Testis (tissue), 3 donors: Measurements from ENCODE around the gene LRRC3. TPM values are rescaled to one million over a fixed set of nuclear protein-coding genes. Genes with fewer than 3 reads are reported as not detected.

Source experiments
- DNase-seq: peaks from one replicate; pipeline ENCODE4 v3.0.0-alpha.2; 2019
- H3K27ac ChIP-seq, 2 donors: fragments of 200-600 bp; sonication (generic); one replicate each; pipeline ENCODE4 v1.5.1; 2019
- H3K27me3 ChIP-seq: fragments of 200-600 bp; sonication (generic); one replicate; pipeline ENCODE4 v1.5.1; 2019
- H3K36me3 ChIP-seq: fragments of 200-600 bp; sonication (generic); one replicate; pipeline ENCODE4 v1.5.1; 2017; ENCODE audit warnings: low read depth; ENCODE audit errors: missing control alignments
- H3K4me1 ChIP-seq: fragments of 200-600 bp; sonication (generic); one replicate; pipeline ENCODE4 v1.5.1; 2019
- H3K4me3 ChIP-seq, 2 donors: fragments of 200-600 bp; sonication (generic); one replicate each; pipeline ENCODE4 v1.5.1; 2017 to 2019
- H3K9me3 ChIP-seq: fragments of 200-600 bp; sonication (generic); one replicate; pipeline ENCODE4 v1.5.1; 2017
- POLR2A ChIP-seq: fragments of 450-650 bp; IDR thresholded peaks from one replicate; pipeline ENCODE4 v1.6.1; 2017; ENCODE audit warnings: antibody characterized with exemption, mild to moderate bottlenecking, moderate library complexity
- WGBS, 2 donors: methylation state at CpG; one replicate each; pipeline ENCODE4 v1.1.5; 2018; 5-methylcytosine and 5-hydroxymethylcytosine counted together
- intact Hi-C: fragments of 100-400 bp; cut with DNase I; formaldehyde crosslinking; loops from one replicate; pipeline ENCODE4 v1.15.1; 2023; ENCODE audit warnings: low total_unique reads
- polyA plus RNA-seq: library from polyadenylated mRNA; stranded (reverse); fragments of 350-450 nt; fragmentation: Illumina TruSeq; extraction: RNeasy Lipid Tissue Mini Kit (QIAGEN cat#74804); gene quantifications from one replicate; pipeline ENCODE4 v1.2.3, GENCODE V29; 2014; ENCODE audit warnings: low read depth, low replicate concordance; ENCODE audit not compliant: insufficient read depth
- total RNA-seq, 2 donors: library from RNA; depleted of rRNA; stranded (reverse); fragments of >200 nt; gene quantifications; one replicate each; pipeline ENCODE4 v1.2.3, GENCODE V29; 2016
- TF ChIP-seq, protein P1 (sequence below), 3 experiments: fragments of 450-650 bp in 2 of 3; fragments of 200-600 bp in 1 of 3; sonication (generic) in 1 of 3; IDR thresholded peaks; one replicate each; pipeline ENCODE4 v1.5.1; 2016 to 2019; ENCODE audit warnings: antibody characterized with exemption in 3 of 3, mild to moderate bottlenecking in 2 of 3, moderate library complexity in 1 of 3

The LRRC3 gene
- total and polyA plus RNA-seq, 3 donors from 2014 or later: 4.9 to 11.8 (median 8.3) TPM

DNA sequence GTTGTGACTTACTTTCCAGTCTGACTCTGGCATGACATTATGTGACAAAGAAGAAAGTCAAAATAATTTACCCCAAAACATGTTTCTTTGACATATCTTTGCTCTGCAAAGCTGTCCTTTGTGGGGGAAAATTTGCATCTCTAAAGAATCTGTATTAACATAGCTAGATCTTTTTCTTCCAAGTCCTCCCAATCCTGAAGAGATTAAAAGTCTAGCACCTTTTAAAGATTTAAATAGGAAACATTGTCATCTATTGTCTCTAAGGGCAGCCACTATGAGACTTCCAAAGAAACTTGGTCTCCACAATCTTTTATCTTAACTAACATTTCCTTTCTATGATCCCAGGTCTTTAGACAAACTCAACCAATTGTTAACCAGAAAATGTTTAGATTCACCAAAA, 16.0 kb downstream of the LRRC3 start:
- Histone ChIP-seq H3K9me3 (no peaks in the 10 kb centered on the region), H3K27me3 (no peaks in the 10 kb centered on the region), H3K36me3 (no peaks in the 10 kb centered on the region), H3K27ac (no peak overlapping the region), H3K4me1 (no peaks in the 10 kb centered on the region), H3K4me3 (no peak overlapping the region)
- TF ChIP-seq, protein P1, sequence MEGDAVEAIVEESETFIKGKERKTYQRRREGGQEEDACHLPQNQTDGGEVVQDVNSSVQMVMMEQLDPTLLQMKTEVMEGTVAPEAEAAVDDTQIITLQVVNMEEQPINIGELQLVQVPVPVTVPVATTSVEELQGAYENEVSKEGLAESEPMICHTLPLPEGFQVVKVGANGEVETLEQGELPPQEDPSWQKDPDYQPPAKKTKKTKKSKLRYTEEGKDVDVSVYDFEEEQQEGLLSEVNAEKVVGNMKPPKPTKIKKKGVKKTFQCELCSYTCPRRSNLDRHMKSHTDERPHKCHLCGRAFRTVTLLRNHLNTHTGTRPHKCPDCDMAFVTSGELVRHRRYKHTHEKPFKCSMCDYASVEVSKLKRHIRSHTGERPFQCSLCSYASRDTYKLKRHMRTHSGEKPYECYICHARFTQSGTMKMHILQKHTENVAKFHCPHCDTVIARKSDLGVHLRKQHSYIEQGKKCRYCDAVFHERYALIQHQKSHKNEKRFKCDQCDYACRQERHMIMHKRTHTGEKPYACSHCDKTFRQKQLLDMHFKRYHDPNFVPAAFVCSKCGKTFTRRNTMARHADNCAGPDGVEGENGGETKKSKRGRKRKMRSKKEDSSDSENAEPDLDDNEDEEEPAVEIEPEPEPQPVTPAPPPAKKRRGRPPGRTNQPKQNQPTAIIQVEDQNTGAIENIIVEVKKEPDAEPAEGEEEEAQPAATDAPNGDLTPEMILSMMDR (IDR thresholded peaks at IDR 0.05): no peak
- no peak for TF ChIP-seq POLR2A
- no peak for DNase-seq
- intact Hi-C loops: no loop called here

DNA sequence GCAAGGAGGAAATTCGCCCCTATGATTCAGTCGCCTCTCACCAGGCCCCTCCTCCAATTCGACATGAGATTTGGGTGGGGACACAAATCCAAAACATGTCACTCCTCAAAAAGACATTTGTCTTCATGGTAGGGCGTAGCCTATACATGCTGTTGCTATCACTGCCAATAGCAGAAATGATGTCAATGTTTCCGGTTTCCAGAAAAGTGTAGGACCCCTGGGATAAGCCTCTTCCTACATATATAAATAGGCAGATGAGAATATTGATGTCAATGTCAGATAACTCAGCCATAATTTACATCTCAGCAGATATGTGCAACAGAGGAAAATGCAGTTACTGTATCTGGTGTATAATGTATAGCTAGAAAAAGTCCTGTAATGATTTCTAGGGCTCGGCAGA, 16.7 kb downstream of the LRRC3 start:
- H3K27ac ChIP-seq: no peak overlapping the region
- no peak for DNase-seq
- no peaks in the 10 kb centered on the region for H3K4me1 ChIP-seq
- no peaks in the 10 kb centered on the region for H3K36me3 ChIP-seq
- 91 to 95% methylated on average over 6 of the region's 6 CpGs for WGBS, 2 donors
- H3K4me3 ChIP-seq: no peak overlapping the region
- no peak for TF ChIP-seq POLR2A
- TF ChIP-seq, protein P1 (IDR thresholded peaks at IDR 0.05): no peak
- H3K9me3 ChIP-seq: no peaks in the 10 kb centered on the region
- H3K27me3 ChIP-seq: no peaks in the 10 kb centered on the region
- intact Hi-C loops: no loop called here

DNA sequence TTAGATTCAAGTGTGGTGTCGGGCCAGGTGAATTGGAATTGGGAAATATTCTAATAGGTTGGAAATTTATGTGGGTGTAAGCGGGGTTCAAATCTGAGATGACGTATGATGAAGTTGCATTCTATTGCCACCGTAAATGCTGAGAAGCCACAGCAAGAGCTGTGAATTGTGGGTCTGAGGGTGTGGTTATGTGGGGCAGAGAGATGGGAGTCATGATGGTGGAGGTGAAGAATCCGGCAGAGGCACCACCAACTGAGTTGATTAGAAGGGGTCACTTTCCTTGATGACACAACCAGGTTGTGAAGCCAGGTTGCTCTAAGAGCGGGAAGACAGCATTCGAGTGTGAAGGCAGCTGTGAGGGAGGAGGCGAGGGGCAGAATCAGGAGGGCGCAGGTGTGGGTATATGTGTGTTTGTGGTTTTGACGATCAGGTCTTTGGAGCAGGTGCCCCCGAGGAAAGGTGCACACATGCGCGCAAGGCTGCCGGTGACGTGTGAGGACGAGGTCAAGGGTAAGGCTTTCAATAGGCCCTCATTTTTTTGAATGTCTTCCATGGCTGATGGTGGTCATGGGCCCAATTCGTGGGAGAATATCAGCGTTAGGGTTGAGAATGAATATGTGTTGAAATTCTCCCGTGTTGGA, 18.7 kb downstream of the LRRC3 start:
- TF ChIP-seq POLR2A: no peak
- 93 to 95% methylated on average over 18 to 19 of the region's 19 CpGs for whole genome bisulfite sequencing, 2 donors
- no peak for DNase-seq
- Histone ChIP-seq H3K27me3 (no peaks in the 10 kb centered on the region), H3K27ac (no peak overlapping the region), H3K4me1 (no peaks in the 10 kb centered on the region), H3K4me3 (no peak overlapping the region), H3K36me3 (no peaks in the 10 kb centered on the region), H3K9me3 (no peaks in the 10 kb centered on the region)
- intact Hi-C loops: no loop called here

DNA sequence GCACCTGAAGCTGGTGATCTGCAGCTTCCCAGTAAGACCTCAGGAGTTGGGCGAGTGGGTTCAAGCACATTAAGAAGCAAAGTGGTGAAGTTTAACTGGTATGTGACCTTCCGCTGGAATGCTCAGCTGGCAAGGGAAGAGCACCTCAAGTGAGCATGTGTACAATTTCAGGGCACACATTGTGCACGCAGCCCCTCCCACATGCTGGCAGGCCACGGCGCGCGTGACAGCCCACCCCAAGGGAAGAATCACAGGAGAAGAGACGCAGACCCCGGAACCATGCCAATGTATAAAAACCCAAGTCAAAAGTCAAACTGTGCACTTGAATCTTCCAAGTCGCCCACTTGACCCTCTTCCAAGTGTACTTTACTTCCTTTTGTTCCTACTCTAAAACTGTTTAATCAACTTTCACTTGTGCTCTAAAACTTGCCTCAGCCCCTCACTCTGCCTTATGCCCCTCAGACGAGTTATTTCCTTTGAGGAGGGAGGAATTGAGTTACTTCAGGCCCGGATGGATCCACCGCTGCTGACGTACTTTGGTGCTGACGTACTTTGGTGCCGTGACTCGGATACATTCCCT, 20.0 kb downstream of the LRRC3 start:
- Histone ChIP-seq H3K4me3 (no peak overlapping the region), H3K9me3 (no peaks in the 10 kb centered on the region), H3K27me3 (no peaks in the 10 kb centered on the region), H3K27ac (no peak overlapping the region), H3K4me1 (no peaks in the 10 kb centered on the region), H3K36me3 (no peaks in the 10 kb centered on the region)
- intact Hi-C loops: no loop called here
- DNase-seq: no peak
- 92 to 93% methylated on average over 17 of the region's 17 CpGs for WGBS, 2 donors
- TF ChIP-seq POLR2A: no peak
- TF ChIP-seq, protein P1 (IDR thresholded peaks at IDR 0.05): no peak

DNA sequence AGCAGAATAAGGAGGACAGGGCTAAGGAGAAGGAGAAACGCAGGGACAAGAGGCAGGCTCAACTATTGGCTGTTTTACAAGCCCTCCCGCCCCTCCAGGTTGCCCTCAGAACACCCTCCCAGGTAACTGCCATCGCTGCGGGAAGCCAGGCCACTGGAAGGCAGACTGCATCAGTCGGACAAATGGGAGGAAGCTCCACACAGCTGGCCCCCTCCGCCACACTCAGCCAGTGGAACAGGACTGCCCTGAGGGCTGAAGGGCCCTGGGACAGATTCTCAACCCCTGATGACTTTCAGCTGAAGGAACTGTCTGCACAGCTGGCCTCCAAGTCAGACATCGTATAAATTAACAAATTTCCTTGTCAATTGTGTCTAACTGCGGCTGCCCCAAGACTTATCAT, 21.8 kb downstream of the LRRC3 start:
- 69 to 83% methylated on average over 8 of the region's 8 CpGs for WGBS, 2 donors
- intact Hi-C loops: no loop called here
- no peak for DNase-seq

More for the DNA sequence above, 21.8 kb downstream of the LRRC3 start:
- Histone ChIP-seq H3K9me3 (no peaks in the 10 kb centered on the region), H3K36me3 (no peaks in the 10 kb centered on the region), H3K4me1 (no peaks in the 10 kb centered on the region), H3K27ac (no peak overlapping the region), H3K27me3 (no peaks in the 10 kb centered on the region), H3K4me3 (no peak overlapping the region)
- TF ChIP-seq, protein P1 (IDR thresholded peaks at IDR 0.05): no peak
- no peak for TF ChIP-seq POLR2A
